ENCODE results near the gene DRAM2. TPM values are rescaled to one million over a fixed set of nuclear protein-coding genes. Genes with fewer than 3 reads are reported as not detected.

The DRAM2 gene
- total and polyA plus RNA-seq, 2 of the 4 experiments (the other 2 are of a cell fraction) = 31.4 to 66.3 TPM

DNA sequence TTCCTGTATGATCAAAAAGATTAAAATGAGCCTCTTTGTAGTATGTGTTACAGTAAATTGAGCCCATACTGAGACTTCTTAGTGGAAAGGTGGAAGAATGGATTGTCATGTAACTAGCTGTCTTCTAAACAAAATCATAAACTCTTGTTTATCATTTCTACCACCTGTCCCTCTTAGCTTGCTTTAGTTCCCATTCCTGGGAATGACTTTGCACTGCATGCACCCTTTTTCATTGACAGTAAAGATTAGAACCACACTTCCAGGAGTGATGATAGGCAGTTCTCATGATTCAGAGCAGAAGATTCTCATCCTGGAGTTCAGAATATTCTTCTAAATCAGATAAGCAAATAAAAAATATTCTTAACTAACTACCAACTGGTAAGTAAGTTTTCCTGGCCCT, 32.6 kb upstream of the DRAM2 start:
- no peak for DNase-seq
- Histone ChIP-seq H4K5ac (ENCODE audit: low read depth, low read length) (no peak overlapping the region), H2AK9ac (replicated peaks; ENCODE audit: low read depth, low read length, poor library complexity) (no peak overlapping the region), H3K36me3 (ENCODE audit: control insufficient read depth, insufficient read depth, low read length) (peaks cover 9% of the 10 kb centered on the region), H3K56ac (ENCODE audit: extremely low read depth, insufficient read depth, low read length) (no peak overlapping the region), H3K23ac (ENCODE audit: low read depth, low read length) (no peak overlapping the region), H3K79me1 (ENCODE audit: low read depth in 1 of 2, low read length in 2 of 2) (no peaks in the 10 kb centered on the region), H3K4ac (ENCODE audit: low read depth, low read length) (no peak overlapping the region), H3K27me3 (ENCODE audit: control insufficient read depth, insufficient read depth, low read length) (no peaks in the 10 kb centered on the region), H3K4me2 (ENCODE audit: low read depth, low read length) (no peak overlapping the region), H3K14ac (replicated peaks; ENCODE audit: low read depth, low read length) (no peak overlapping the region), H4K91ac (ENCODE audit: insufficient read depth, low read depth, low read length) (no peak overlapping the region), H3K4me1 (ENCODE audit: control insufficient read depth, insufficient read depth, low read length) (no peaks in the 10 kb centered on the region), H3K9me1 (ENCODE audit: insufficient read depth, low read length) (no peaks in the 10 kb centered on the region), H3K9me3 (ENCODE audit: control insufficient read depth, insufficient read depth, low read length) (no peaks in the 10 kb centered on the region), H3K9ac (ENCODE audit: low read depth, low read length) (no peak overlapping the region), H4K20me1 (ENCODE audit: insufficient read depth, low read length) (no peaks in the 10 kb centered on the region), H2BK20ac (ENCODE audit: low read depth, low read length) (no peak overlapping the region), H3K27ac (ENCODE audit: insufficient read depth, low read length) (no peak overlapping the region), H2BK120ac (ENCODE audit: low read depth, low read length) (no peak overlapping the region), H3K18ac (ENCODE audit: low read depth, low read length) (no peak overlapping the region), H2AK5ac (ENCODE audit: low read depth, low read length) (no peak overlapping the region), H3K4me3 (ENCODE audit: insufficient read depth, low read depth, low read length) (no peak overlapping the region), H4K8ac (ENCODE audit: low read depth in 2 of 2, low read length in 2 of 2) (no peak overlapping the region), H2AFZ (replicated peaks; ENCODE audit: low read length, poor library complexity) (no peak overlapping the region), H2BK5ac (ENCODE audit: low read depth, low read length, poor library complexity, severe bottlenecking) (no peak overlapping the region), H2BK15ac (ENCODE audit: low read depth, low read length) (no peak overlapping the region)
- CTCF ChIA-PET = no interaction called here
- dilution Hi-C loops (cut with HindIII; ENCODE audit: low sequenced_read_pairs, unreplicated experiment) = no loop called here
- no peak for ATAC-seq (ENCODE audit: low read depth)
- TF ChIP-seq MAFK (IDR thresholded peaks at IDR 0.05; ENCODE audit: low read depth, low read length) (no peak), NFE2L2 (IDR thresholded peaks at IDR 0.05; ENCODE audit: low read depth, low read length) (no peak), MAZ (IDR thresholded peaks at IDR 0.05; ENCODE audit: borderline replicate concordance, low read depth, low read length) (no peak), CTCF (conservative IDR thresholded peaks at IDR 0.05; ENCODE audit: low read depth, low read length) (no peak), FOS (IDR thresholded peaks at IDR 0.05; ENCODE audit: low read depth, low read length) (no peak), POLR2A (IDR thresholded peaks at IDR 0.05; ENCODE audit: low read depth, low read length) (no peak), BHLHE40 (IDR thresholded peaks at IDR 0.05; ENCODE audit: low read depth, low read length) (no peak), RCOR1 (IDR thresholded peaks at IDR 0.05; ENCODE audit: insufficient replicate concordance, low read length) (no peak), CHD1 (IDR thresholded peaks at IDR 0.05; ENCODE audit: low read depth, low read length) (no peak), ELK1 (IDR thresholded peaks at IDR 0.05; ENCODE audit: borderline replicate concordance, low read depth, low read length) (no peak), CEBPB (IDR thresholded peaks at IDR 0.05; ENCODE audit: low read depth, low read length) (no peak), RFX5 (IDR thresholded peaks at IDR 0.05; ENCODE audit: low read depth, low read length) (no peak), SMC3 (IDR thresholded peaks at IDR 0.05; ENCODE audit: low read depth, low read length) (no peak), RAD21 (IDR thresholded peaks at IDR 0.05; ENCODE audit: low read length) (no peak), MXI1 (IDR thresholded peaks at IDR 0.05; ENCODE audit: borderline replicate concordance, low read depth, low read length) (no peak)
- TF ChIP-seq, protein P1, sequence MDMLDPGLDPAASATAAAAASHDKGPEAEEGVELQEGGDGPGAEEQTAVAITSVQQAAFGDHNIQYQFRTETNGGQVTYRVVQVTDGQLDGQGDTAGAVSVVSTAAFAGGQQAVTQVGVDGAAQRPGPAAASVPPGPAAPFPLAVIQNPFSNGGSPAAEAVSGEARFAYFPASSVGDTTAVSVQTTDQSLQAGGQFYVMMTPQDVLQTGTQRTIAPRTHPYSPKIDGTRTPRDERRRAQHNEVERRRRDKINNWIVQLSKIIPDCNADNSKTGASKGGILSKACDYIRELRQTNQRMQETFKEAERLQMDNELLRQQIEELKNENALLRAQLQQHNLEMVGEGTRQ (IDR thresholded peaks at IDR 0.05; ENCODE audit: low read depth, low read length) = no peak
- in situ Hi-C loops (cut with MboI; ENCODE audit: low sequenced_read_pairs) = no loop called here
- intact Hi-C loops (cut with micrococcal nuclease) = no loop called here
- BruUV-seq (replicated peaks) = no TSS peak
- POLR2A ChIA-PET (ENCODE audit: unreplicated experiment) = no interaction called here
